Thyroid gland (tissue), 4 donors: ENCODE results near the gene TNS3.

Experiments
- POLR2A ChIP-seq, 2 donors: fragments of 450-650 bp; IDR thresholded peaks; one replicate each; pipeline ENCODE4 v1.6.1; 2017; ENCODE audit warnings: antibody characterized with exemption in 2 of 2, mild to moderate bottlenecking in 2 of 2, moderate library complexity in 1 of 2
- TF ChIP-seq, protein P1 (sequence below), 6 experiments: fragments of 200-600 bp in 3 of 6; fragments of 450-650 bp in 3 of 6; sonication (generic) in 3 of 6; IDR thresholded peaks; one replicate each; pipeline ENCODE4 v1.5.1; 2016 to 2019; ENCODE audit warnings: antibody characterized with exemption in 6 of 6, mild to moderate bottlenecking in 2 of 6, inconsistent platforms in 1 of 6, moderate library complexity in 1 of 6

DNA sequence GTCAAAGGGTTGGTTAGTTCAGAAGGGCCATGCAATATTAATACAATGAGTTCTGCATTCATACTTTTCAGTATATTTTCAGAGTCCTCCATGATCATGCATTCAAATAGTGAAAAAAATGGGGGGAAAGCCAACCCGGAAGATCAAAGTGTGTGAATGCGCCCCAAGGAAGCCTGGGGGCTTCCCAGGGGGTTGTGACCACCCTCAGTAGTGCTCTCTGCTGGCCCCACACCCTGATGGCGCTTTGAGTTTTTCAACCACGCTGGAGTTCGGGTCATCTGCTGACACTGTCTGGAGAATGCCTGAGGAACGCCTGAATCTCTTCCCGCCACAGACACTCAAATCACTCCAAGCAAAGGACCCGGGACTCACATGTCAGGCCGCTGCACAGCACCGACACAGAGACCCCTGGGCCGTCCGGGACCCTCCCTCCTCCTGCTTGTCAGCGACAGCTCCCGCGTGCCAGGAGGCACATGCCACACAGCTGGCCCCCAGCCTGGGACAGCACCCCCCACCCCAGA, 1.0 kb downstream of the TNS3 start:
- TF ChIP-seq, protein P1, sequence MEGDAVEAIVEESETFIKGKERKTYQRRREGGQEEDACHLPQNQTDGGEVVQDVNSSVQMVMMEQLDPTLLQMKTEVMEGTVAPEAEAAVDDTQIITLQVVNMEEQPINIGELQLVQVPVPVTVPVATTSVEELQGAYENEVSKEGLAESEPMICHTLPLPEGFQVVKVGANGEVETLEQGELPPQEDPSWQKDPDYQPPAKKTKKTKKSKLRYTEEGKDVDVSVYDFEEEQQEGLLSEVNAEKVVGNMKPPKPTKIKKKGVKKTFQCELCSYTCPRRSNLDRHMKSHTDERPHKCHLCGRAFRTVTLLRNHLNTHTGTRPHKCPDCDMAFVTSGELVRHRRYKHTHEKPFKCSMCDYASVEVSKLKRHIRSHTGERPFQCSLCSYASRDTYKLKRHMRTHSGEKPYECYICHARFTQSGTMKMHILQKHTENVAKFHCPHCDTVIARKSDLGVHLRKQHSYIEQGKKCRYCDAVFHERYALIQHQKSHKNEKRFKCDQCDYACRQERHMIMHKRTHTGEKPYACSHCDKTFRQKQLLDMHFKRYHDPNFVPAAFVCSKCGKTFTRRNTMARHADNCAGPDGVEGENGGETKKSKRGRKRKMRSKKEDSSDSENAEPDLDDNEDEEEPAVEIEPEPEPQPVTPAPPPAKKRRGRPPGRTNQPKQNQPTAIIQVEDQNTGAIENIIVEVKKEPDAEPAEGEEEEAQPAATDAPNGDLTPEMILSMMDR (IDR thresholded peaks at IDR 0.05): no peak
- TF ChIP-seq POLR2A (IDR thresholded peaks at IDR 0.05): no peak
